HG02678 (cell line): ENCODE data around the gene MOCS3.

Source experiments
- ATAC-seq: cut with Tn5 transposase; IDR thresholded peaks from one replicate; pipeline ENCODE4 v1.9.1; 2021; ENCODE audit warnings: mild to moderate bottlenecking, moderate library complexity; ENCODE audit not compliant: unreplicated experiment

The MOCS3 gene

GRCh38 chr20:50980851-50981713 lies 22.5 kb downstream of the MOCS3 start:
- ATAC-seq: no peak

- ATAC-seq: no peak
These were observed 23.1 kb downstream of the MOCS3 start for GRCh38 chr20:50981714-50982048.

- no peak for ATAC-seq
These were observed 23.7 kb downstream of the MOCS3 start for GRCh38 chr20:50982363-50982762.

- no peak for ATAC-seq
These were observed 24.7 kb downstream of the MOCS3 start for GRCh38 chr20:50983321-50983720.

- ATAC-seq: no peak
These were observed 29.0 kb downstream of the MOCS3 start for GRCh38 chr20:50987493-50988210.

- no peak for ATAC-seq
These were observed 32.5 kb downstream of the MOCS3 start for GRCh38 chr20:50991076-50991475.

- ATAC-seq: no peak
These were observed 33.7 kb downstream of the MOCS3 start for GRCh38 chr20:50992336-50992732.

- ATAC-seq: peak; percentile 68
These were observed 34.3 kb downstream of the MOCS3 start for GRCh38 chr20:50992733-50993457.

- no peak for ATAC-seq
These were observed 35.3 kb downstream of the MOCS3 start for GRCh38 chr20:50993876-50994275.

GRCh38 chr20:50995506-50995905 lies 36.9 kb downstream of the MOCS3 start:
- ATAC-seq: no peak

GRCh38 chr20:50996901-50997865 lies 38.6 kb downstream of the MOCS3 start:
- ATAC-seq: no peak

- ATAC-seq: no peak
These were observed 40.7 kb downstream of the MOCS3 start for GRCh38 chr20:50999355-50999754.

- ATAC-seq: no peak
These were observed 43.0 kb downstream of the MOCS3 start for GRCh38 chr20:51001430-51002265.

GRCh38 chr20:51002633-51003032 lies 44.0 kb downstream of the MOCS3 start:
- ATAC-seq: no peak

- ATAC-seq: no peak
These were observed 45.1 kb downstream of the MOCS3 start for GRCh38 chr20:51003753-51004152.

- ATAC-seq: no peak
These were observed 45.7 kb downstream of the MOCS3 start for GRCh38 chr20:51004305-51004727.

GRCh38 chr20:51004781-51005180 lies 46.2 kb downstream of the MOCS3 start:
- ATAC-seq: no peak

- no peak for ATAC-seq
These were observed 46.6 kb downstream of the MOCS3 start for GRCh38 chr20:51005214-51005613.

GRCh38 chr20:51008718-51009117 lies 50.1 kb downstream of the MOCS3 start:
- ATAC-seq: no peak
